AML-193 (cell line): ENCODE measurements around the gene FAM53B.
"Not testable (repeated sequence)": the region's sequence is repeated elsewhere in the genome, so short reads cannot be mapped to it uniquely, and the experiment has no call there.

ENCODE experiments used
- DNase-seq, 2 experiments: peaks; one replicate each; lab custom pipeline; 2025; lab: John Stamatoyannopoulos, UW

The FAM53B gene

DNA sequence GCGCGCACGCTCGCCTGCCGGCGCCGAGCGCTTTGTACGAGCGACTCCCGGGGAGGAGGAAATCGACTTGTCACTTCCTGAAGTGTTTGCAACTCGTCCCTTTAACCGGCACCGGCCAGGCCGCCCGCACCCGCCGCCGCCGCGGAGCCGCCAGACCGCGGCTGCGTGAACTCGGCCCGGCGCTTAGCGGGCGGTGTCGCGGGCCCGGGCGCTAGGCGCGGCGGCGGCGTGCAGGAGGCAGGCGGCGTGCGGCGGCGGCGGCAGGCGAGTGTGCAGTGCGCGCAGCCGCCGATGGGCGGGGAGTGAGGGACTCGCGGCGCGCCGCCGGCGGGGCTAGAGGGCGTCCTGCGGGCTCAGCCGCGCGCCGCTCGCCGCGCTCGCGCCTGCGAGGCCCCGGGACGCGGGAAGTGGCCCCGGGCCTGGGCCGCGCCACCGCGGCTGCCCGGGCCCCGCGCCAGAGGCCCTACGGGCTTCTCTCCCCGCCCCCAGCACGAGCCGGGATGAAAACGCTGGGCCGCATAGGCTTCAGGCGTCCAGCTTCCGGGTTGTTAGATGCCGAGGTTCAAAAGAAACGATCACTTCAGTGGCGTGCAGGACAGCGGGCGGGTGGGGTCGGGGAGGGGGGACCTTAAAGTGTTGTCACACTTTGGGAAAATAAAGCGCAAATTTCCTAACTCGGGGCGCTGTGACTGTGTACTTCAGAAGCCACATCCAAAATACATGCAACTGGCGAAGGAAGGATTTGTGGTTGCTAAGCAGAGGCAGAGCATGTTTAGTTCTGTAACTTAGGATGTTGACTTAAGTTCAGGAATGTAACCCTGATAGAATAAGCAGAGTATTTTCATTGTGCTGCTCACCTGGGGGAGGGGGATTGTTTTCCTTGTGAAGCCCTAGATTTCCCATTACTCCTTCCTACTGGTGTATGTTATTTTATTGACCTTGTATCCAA, at the start of gene FAM53B:
FAM53B (minus strand) TSS at position 277 of the 949 bp plus-strand sequence. CDS start 37,665 bp downstream, outside the sequence.
- peak; percentile 63 to 76 for DNase-seq

- DNase-seq = no peak
Measured at GRCh38 chr10:124792998-124793352, 48.8 kb upstream of the FAM53B start.

DNA sequence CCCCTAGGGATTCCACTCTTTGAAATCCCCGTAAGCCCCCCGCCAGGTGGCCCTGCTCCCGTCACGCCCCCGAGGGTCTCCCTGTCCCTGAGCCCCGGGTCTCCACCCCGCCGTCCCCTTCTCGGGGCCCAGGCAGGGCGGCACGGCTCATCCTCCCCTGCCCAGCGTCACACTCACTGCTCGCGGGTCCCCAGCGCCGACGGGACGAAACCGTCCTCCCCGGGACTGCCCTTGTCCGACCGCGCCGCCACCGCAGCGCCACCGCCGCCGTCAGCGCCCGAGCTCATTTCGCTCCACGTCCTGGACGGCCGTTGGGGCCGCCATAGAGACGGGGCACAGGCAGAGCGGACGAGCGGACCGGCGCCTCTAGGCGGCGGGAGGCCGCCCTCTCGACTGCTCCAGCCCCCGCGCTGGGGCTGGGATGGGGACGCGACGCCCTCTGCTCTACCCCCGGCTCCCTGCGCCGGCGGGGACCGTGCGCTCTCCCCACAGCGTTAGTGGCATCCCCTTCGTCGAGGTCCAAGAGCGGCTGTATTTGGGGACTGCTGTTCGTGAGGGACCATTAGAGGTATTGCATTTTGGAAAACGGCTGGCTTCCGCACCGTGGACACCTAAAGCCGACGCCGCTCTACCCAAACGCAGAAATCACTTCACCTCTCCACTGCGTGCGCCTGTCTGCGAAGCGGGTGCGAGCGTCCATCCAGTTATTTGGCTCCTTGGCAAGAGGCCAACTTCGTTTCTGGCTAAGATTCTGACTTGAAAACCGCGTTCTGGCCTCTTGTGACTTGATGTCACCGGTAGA, 47.6 kb upstream of the FAM53B start, which contains the start of gene EEF1AKMT2:
EEF1AKMT2 (minus strand) TSS at position 341 of the 802 bp plus-strand sequence; CDS start at position 287, 54 bp downstream.
- peak; percentile 59 to 67 for DNase-seq

GRCh38 chr10:124782900-124783299, 38.7 kb upstream of the FAM53B start:
- DNase-seq = not testable (repeated sequence)

DNA sequence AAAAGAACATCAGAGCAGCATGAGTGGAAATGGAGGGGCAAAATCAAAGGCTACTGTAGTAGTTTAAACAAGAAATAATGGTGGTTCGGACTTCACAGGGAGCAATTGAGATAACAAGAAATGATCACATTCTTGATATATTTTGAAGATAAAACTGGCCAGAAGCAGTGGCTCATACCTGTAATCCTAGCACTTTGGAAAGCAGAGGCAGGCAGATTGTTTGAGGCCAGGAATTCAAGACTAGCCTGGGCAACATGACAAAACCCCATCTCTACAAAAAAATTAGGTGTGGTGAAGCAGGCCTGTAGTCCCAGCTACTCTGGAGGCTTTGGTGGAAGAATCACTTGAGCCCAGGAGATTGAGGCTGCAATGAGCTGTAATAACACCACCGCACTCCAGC, 24.6 kb upstream of the FAM53B start:
- DNase-seq = no peak

DNA sequence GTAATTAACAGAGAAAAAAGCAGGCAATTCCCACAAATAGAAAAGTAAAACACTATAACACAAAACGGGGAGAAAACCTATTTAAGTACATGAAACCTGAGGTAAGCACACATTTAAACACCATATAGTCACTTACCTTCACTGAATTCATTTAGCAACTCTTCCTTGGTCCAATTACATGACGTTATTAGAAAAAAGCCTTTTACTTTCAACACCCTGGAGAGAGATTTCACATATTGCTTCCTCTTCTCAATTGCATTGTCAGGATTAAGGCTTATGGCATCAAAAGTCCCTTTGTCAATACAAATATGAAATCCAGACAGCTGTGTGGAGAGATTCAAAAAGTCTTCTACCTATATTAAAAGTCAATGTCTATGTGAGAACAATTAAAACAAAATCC, 21.1 kb upstream of the FAM53B start:
- no peak for DNase-seq

DNA sequence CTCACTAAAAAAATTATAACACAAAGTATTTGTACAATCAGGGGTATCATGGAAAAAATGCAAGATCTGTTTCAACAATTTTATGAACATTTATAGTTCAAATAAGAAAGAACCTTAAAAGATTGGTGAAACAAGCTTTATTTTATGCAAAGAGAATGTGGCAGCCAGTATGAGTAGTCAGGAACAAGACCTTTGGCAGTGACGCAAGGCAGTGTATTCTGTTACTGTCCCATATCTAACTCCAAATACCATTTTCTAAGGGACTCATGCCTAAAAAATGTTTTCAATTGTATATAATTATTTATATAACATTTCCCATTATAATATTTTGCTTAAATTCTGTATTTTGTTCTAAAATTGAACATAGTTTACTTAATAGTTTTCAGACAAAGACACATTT, 19.1 kb upstream of the FAM53B start:
- DNase-seq = no peak

- no peak for DNase-seq
Measured at GRCh38 chr10:124762281-124762680, 18.1 kb upstream of the FAM53B start.

GRCh38 chr10:124756156-124756903, 12.2 kb upstream of the FAM53B start:
- DNase-seq = no peak

GRCh38 chr10:124755581-124755980, 11.4 kb upstream of the FAM53B start:
- no peak for DNase-seq

GRCh38 chr10:124754227-124754626, 10.0 kb upstream of the FAM53B start:
- DNase-seq = no peak

GRCh38 chr10:124748953-124749645, 4.9 kb upstream of the FAM53B start:
- DNase-seq = no peak

GRCh38 chr10:124748166-124748565, 4.0 kb upstream of the FAM53B start:
- DNase-seq = no peak

DNA sequence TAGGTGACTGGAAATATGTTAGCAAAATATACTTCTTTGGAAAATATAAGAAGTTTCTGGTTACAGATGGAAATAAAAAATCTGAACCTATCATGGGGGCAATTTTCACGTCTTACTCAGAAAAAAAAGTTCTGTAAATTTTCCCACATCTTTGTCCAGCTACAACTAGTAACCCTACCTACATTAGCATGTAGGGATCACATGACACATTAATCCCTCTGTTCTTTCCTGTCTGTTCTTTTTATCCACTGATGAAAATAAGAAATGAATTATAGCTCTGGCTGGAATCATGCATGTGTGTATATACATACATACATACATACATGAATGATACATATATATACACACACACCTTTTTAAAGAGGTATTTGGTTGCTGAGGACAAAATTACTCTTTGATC, 3.6 kb upstream of the FAM53B start:
- no peak for DNase-seq

DNA sequence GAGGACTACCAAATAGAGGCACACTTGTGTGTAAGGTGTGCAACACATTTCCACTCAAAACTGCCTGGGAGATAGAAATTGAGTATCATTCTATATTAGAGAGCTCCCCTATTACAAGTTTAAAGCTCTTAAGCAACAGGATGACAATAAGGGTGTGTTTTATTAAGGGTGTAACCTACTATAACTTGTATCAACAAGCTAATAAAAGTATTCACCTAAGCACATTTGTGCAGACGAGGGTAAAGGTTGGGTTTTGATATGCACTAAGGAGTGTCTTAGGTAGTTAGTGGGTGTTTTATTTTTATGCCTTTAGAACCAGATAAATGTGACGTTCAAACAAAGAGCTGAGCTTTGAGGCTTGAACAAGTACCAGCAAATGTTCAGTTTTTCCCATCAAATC, 2.8 kb upstream of the FAM53B start:
- DNase-seq = no peak

DNA sequence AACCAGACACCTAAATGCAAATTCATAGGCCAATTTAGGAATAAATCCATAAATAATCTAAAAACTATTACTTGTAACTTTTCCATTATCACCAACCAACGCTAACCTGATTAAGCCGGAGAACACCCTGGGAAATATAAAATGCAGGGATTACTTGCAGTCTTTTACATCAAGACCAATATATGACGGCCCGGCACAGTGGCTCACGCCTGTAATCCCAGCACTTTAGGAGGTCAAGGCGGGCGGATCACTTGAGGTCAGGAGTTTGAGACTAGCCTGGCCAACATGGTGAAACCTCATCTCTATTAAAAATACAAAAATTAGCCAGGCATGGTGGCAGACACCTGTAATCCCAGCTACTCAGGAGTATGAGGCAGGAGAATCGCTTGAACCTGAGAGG, 2.3 kb upstream of the FAM53B start:
- not testable (repeated sequence) for DNase-seq

DNA sequence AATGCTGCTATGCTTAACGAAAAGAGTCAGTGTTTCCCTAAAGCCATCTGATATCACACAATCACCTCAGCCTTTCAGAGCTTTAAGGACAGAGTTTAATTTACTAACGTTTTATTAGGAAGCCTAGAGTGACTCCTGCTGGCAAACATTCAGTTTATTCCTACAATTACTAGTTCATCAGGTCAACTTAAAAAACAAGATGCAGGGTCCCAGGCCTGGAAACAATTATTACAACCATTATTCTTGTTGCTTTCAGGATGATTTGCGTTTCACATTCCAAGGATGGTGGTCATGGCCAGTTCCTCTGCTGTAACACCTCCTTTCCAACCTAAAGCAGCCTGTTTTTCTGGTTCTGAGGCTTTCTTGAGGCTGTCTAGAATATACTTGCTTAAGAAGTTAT, 1.5 kb upstream of the FAM53B start:
- DNase-seq = peak; percentile 60 to 67

- no peak for DNase-seq
Measured at GRCh38 chr10:124745252-124745651, 1.1 kb upstream of the FAM53B start.

DNA sequence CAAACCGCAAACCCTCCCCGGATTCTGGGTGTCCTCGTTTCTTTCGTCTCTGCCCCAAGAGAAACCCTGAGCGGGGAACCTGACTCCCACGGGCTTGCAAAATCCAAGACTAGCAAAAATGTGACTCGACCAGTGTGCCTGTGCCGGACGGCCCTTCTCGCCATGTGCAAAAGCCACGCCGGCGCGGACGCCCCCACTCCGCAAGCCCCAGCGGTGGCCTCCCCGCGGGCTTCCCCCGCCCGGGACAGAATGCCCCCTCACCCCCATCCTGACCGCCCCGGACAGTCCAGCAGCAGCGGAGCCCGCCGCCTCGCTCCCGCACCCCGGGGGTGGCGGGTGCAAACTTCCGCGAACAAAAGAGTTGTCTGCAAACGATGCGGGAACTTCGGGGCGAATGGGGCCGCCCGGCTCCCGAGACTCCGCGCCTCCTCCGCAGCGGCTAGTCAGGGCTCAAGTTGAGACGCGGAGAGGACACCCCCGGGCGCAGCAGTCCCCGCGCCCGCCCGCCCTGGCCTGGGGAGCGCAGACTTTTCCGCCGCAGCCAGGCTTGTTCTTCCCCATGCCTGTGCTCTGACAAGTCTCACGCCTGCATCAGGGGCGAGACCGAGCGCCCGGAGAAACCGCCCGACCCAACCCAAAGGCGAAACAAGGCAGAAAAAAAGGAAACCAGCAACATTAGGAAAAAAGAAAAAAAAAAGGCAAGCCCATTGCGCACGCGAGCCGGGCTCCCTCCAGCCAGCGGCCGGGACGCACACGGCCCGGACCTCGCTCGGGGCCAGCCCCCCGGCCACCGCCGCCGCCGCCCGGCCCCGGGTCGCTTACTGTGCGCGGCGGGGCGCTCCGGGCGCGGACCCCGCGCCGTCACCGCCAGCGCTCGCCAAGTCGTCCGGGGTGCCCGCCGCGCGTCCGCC, 732 bp downstream of the FAM53B start:
- DNase-seq = peak in 1 of 2 experiments; percentile 28
